ENCODE results near the gene DRICH1.

DNA sequence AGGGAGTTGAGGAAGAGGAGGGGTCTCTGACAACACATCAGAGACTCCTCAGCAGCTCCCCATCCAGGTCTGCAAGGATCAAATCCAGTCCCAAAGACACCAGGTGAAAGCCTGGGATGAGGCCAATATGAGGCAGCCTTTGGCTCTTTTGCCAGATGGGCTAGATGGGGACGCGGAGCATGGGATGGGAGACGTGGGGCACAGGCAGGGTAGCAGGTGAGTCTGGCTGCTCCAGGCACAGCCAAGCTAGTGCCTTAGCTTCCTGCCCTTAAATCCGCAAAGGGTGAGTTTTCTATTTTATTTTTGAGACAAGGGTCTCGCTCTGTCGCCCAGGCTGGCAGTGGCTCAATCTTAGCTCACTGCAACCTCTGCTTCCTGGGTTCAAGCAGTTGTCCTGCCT, 19.6 kb upstream of the DRICH1 start:
- no peak for TF ChIP-seq POLR2AphosphoS5 (IDR thresholded peaks at IDR 0.05; ENCODE audit: low read depth, low read length)
- TF ChIP-seq TAF1 (IDR thresholded peaks at IDR 0.05; ENCODE audit: low read depth, low read length), result no peak
- no peak for TF ChIP-seq POLR2A (IDR thresholded peaks at IDR 0.05; ENCODE audit: low read depth, low read length)
- no peak for TF ChIP-seq SPI1 (IDR thresholded peaks at IDR 0.05; ENCODE audit: low read depth, low read length)
